OCI-LY3 (cell line): ENCODE results near the gene ATP1A3.

Experiments
- H2AFZ ChIP-seq: fragments of 200-600, 300-600 bp; shearing (Covaris generic); 2 replicates; pipeline ENCODE4 v1.6.0; 2014; ENCODE audit warnings: antibody characterized with exemption, low read depth, low read length
- H3K27ac ChIP-seq: fragments of 200-600, 300-600 bp; sonication (generic); 2 replicates; pipeline ENCODE4 v1.5.1; 2014; ENCODE audit warnings: mild to moderate bottlenecking, low read length, moderate library complexity, mixed read lengths
- H3K27me3 ChIP-seq: fragments of 200-600, 300-600 bp; sonication (generic); 2 replicates; pipeline ENCODE4 v1.6.1; 2014; ENCODE audit warnings: low read depth, low read length, mixed read lengths
- H3K36me3 ChIP-seq: fragments of 200-600, 300-600 bp; sonication (generic); replicated peaks from 2 replicates; pipeline ENCODE3; 2014; ENCODE audit warnings: low read depth, low read length, mixed read lengths
- H3K4me1 ChIP-seq: fragments of 300-600, 200-600 bp; sonication (generic); 2 replicates; pipeline ENCODE4 v1.6.1; 2014; ENCODE audit warnings: low read length, mixed read lengths
- H3K4me2 ChIP-seq: fragments of 200-600, 300-600 bp; sonication (generic); 2 replicates; pipeline ENCODE4 v1.6.1; 2014; ENCODE audit warnings: low read length, mixed read lengths
- H3K4me3 ChIP-seq: fragments of 300-600, 200-600 bp; sonication (generic); 2 replicates; pipeline ENCODE4 v1.5.1; 2014; ENCODE audit warnings: antibody characterized with exemption, mild to moderate bottlenecking, low read length, moderate library complexity
- H3K79me2 ChIP-seq: fragments of 300-600, 200-600 bp; shearing (Covaris generic); 2 replicates; pipeline ENCODE4 v1.6.1; 2014; ENCODE audit warnings: mild to moderate bottlenecking, low read length, mixed read lengths
- H3K9ac ChIP-seq: fragments of 300-600, 200-600 bp; shearing (Covaris generic); 2 replicates; pipeline ENCODE4 v1.6.0; 2014; ENCODE audit warnings: mild to moderate bottlenecking, low read length, moderate library complexity
- H3K9me3 ChIP-seq: fragments of 200-600, 300-600 bp; shearing (Covaris generic); 2 replicates; pipeline ENCODE4 v1.6.1; 2014; ENCODE audit warnings: low read length, mixed read lengths; ENCODE audit not compliant: insufficient read depth
- H4K20me1 ChIP-seq: fragments of 200-600, 300-600 bp; sonication (generic); 2 replicates; pipeline ENCODE4 v1.6.1; 2016; ENCODE audit warnings: low read length, mixed read lengths; ENCODE audit not compliant: insufficient read depth
- EZH2phosphoT487 ChIP-seq: fragments of 200-600 bp; shearing (Covaris generic); IDR thresholded peaks from 2 replicates; pipeline ENCODE4 v1.6.1; 2018; ENCODE audit warnings: antibody characterized with exemption, mixed run types, low read depth
- TF ChIP-seq, protein P1 (sequence below): fragments of 200-600, 300-600 bp; sonication (generic); IDR thresholded peaks from 2 replicates; pipeline ENCODE4 v1.5.1; 2014; ENCODE audit warnings: antibody characterized with exemption, low read length, low read depth

Gene ATP1A3

GRCh38 chr19:41997121-41997850 is 3.3 kb upstream of the ATP1A3 start:
- Histone ChIP-seq H3K27ac (no peak overlapping the region), H2AFZ (no peak overlapping the region), H3K36me3 (no peaks in the 10 kb centered on the region), H3K4me3 (no peak overlapping the region), H3K9ac (no peak overlapping the region), H3K4me1 (peaks cover 13% of the 10 kb centered on the region; the same call in 1 of the 2 replicates), H3K9me3 (no peaks in the 10 kb centered on the region), H4K20me1 (peaks cover 3% of the 10 kb centered on the region; the same call in 1 of the 2 replicates), H3K79me2 (no peaks in the 10 kb centered on the region), H3K4me2 (no peak overlapping the region), H3K27me3 (peaks cover 23% of the 10 kb centered on the region)
- no peak for TF ChIP-seq EZH2phosphoT487
- TF ChIP-seq, protein P1, sequence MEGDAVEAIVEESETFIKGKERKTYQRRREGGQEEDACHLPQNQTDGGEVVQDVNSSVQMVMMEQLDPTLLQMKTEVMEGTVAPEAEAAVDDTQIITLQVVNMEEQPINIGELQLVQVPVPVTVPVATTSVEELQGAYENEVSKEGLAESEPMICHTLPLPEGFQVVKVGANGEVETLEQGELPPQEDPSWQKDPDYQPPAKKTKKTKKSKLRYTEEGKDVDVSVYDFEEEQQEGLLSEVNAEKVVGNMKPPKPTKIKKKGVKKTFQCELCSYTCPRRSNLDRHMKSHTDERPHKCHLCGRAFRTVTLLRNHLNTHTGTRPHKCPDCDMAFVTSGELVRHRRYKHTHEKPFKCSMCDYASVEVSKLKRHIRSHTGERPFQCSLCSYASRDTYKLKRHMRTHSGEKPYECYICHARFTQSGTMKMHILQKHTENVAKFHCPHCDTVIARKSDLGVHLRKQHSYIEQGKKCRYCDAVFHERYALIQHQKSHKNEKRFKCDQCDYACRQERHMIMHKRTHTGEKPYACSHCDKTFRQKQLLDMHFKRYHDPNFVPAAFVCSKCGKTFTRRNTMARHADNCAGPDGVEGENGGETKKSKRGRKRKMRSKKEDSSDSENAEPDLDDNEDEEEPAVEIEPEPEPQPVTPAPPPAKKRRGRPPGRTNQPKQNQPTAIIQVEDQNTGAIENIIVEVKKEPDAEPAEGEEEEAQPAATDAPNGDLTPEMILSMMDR, result no peak

DNA sequence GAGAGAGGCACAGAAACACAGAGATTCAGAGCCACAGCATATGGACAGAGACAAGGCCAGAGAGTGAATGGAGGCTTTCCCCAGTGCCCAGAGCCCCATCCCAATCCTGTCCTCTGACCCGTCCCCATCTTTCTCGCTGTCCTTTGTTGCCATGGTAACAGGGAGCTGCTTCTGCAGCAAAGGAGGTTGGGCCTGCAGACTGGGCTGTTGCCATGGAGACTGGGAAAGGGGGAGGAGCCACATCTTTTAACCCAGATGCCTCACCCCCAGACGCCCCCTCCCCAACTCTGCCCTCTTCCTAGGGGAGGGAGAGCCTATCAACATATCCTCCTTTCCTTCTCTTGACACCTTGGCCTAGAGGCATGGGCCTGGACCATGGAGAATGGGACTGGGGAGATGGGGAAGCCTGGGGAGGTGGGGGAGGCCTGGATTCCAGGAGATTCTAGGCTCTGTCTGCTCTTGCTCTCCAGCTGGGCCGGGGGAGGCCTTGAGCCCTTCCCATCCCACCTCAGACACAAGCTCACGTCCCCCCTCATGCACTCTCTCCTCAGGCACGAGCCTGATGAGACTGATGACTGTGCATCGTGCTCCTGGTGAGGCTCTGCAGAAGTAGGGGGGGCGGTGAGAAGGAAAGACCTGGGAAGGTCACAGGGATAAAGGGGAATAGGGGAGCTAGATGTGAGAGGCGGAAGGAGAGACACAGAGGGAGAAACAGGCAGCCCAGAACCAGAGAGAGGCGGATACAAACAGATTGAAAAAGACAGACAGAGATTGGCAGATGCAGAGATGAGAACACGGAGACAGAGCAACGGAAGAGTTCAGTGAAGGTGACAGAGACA is 2.1 kb upstream of the ATP1A3 start:
- no peaks in the 10 kb centered on the region for H3K79me2 ChIP-seq
- peaks cover 13% of the 10 kb centered on the region; the same call in 1 of the 2 replicates for H3K4me1 ChIP-seq
- H4K20me1 ChIP-seq, result peaks cover 3% of the 10 kb centered on the region; the same call in 1 of the 2 replicates
- no peaks in the 10 kb centered on the region for H3K36me3 ChIP-seq
- no peak overlapping the region for H3K27ac ChIP-seq
- no peak overlapping the region for H3K9ac ChIP-seq
- peaks cover 16% of the 10 kb centered on the region for H3K27me3 ChIP-seq
- TF ChIP-seq EZH2phosphoT487, result no peak
- TF ChIP-seq, protein P1, result no peak
- no peak overlapping the region for H3K4me3 ChIP-seq
- no peak overlapping the region for H2AFZ ChIP-seq
- no peak overlapping the region for H3K4me2 ChIP-seq
- H3K9me3 ChIP-seq, result no peaks in the 10 kb centered on the region

- H3K4me2 ChIP-seq, result peak overlapping the region; percentile 97; the same call in 1 of the 2 replicates
- no peak overlapping the region for H3K9ac ChIP-seq
- no peaks in the 10 kb centered on the region for H3K79me2 ChIP-seq
- H3K36me3 ChIP-seq, result no peaks in the 10 kb centered on the region
- peaks cover 3% of the 10 kb centered on the region; the same call in 1 of the 2 replicates for H4K20me1 ChIP-seq
- H3K4me3 ChIP-seq, result no peak overlapping the region
- no peak overlapping the region for H2AFZ ChIP-seq
- no peak overlapping the region for H3K27ac ChIP-seq
- H3K27me3 ChIP-seq, result peaks cover 7% of the 10 kb centered on the region; the same call in 1 of the 2 replicates
- peaks cover 13% of the 10 kb centered on the region; the same call in 1 of the 2 replicates for H3K4me1 ChIP-seq
- TF ChIP-seq EZH2phosphoT487, result no peak
- TF ChIP-seq, protein P1, result no peak
- H3K9me3 ChIP-seq, result no peaks in the 10 kb centered on the region
These were observed 1.2 kb upstream of the ATP1A3 start for GRCh38 chr19:41994994-41995958.
